ENCODE measurements around the gene RBM47. TPM values are rescaled to one million over a fixed set of nuclear protein-coding genes. Genes with fewer than 3 reads are reported as not detected.
"Not testable (repeated sequence)": the region's sequence is repeated elsewhere in the genome, so short reads cannot be mapped to it uniquely, and the experiment has no call there.

Gene RBM47
- total and polyA plus RNA-seq, 9 of the 15 experiments (the other 6 are each of a cell fraction or from before 2014, with no cell fraction given) = 1.4 to 6.4 (median 3.3) TPM

- DNase-seq (ENCODE audit: extremely low read depth in 1 of 4, low spot score in 3 of 4) (no peak), ATAC-seq (no peak), FAIRE-seq (no peak)
- no peak overlapping the region for H3K4me2 ChIP-seq (ENCODE audit: insufficient read depth, low read length)
- WGBS (ENCODE audit: insufficient coverage, low coverage, missing lambda C conversion rate) = 0% methylated on average over 3 of the region's 6 CpGs
- TF ChIP-seq FOXA1 (IDR thresholded peaks at IDR 0.05; ENCODE audit: borderline replicate concordance) (no peak), MXD1 (CRISPR knock-in tag; IDR thresholded peaks at IDR 0.05; ENCODE audit: borderline replicate concordance, poor library complexity, severe bottlenecking) (no peak), SOX6 (IDR thresholded peaks at IDR 0.05) (no peak)
- BruUV-seq (replicated peaks) = no TSS peak
- H4K20me1 ChIP-seq (replicated peaks; ENCODE audit: control insufficient read depth, insufficient read depth, low read length) = no peaks in the 10 kb centered on the region
- no peaks in the 10 kb centered on the region for H3K79me2 ChIP-seq (ENCODE audit: control insufficient read depth, insufficient read depth, low read length)
- H2AFZ ChIP-seq (ENCODE audit: low read depth, low read length) = no peak overlapping the region
- no peak overlapping the region for H3K27ac ChIP-seq (ENCODE audit: extremely low read depth, low read depth, low read length)
- POLR2A ChIA-PET = interaction anchor here (0.5 to 1.5 kb wide), 3 partner anchors 11 to 255 kb away, joined by 3 read pairs; no protein-coding TSS in a partner anchor
- H3K36me3 ChIP-seq (ENCODE audit: control insufficient read depth, insufficient read depth, low read length) = no peaks in the 10 kb centered on the region
- H3K27me3 ChIP-seq (ENCODE audit: control insufficient read depth in 2 of 2, insufficient read depth in 2 of 2, low read length in 2 of 2) = peaks cover 32 to 35% of the 10 kb centered on the region in 2 experiments; a peak in 4 of 5 replicates
- H3K9me1 ChIP-seq (ENCODE audit: control insufficient read depth, insufficient read depth, low read length) = no peaks in the 10 kb centered on the region
- intact Hi-C loops (cut with micrococcal nuclease) (no loop called here), in situ Hi-C loops (cut with MboI) (no loop called here)
- no peak overlapping the region for H3K4me3 ChIP-seq
- H3K4me1 ChIP-seq (replicated peaks in 1 of 2; ENCODE audit: control insufficient read depth in 2 of 2, insufficient read depth in 2 of 2, low read length in 2 of 2) = no peaks in the 10 kb centered on the region
- CTCF ChIA-PET (ENCODE audit: low intra/inter-chr PET ratio) = no interaction called here
- H3K9me3 ChIP-seq (replicated peaks; ENCODE audit: control insufficient read depth, insufficient read depth, low read depth, low read length) = no peaks in the 10 kb centered on the region
- H3K9ac ChIP-seq (ENCODE audit: insufficient read depth in 1 of 2, low read depth in 2 of 2, low read length in 2 of 2) = no peak overlapping the region
These were observed 235.4 kb downstream of the RBM47 start for GRCh38 chr4:40394236-40394635.

- H3K36me3 ChIP-seq (ENCODE audit: control insufficient read depth, insufficient read depth, low read length); CTCF ChIA-PET (ENCODE audit: low intra/inter-chr PET ratio); FAIRE-seq; H3K4me2 ChIP-seq (ENCODE audit: insufficient read depth, low read length); H3K9me1 ChIP-seq (ENCODE audit: control insufficient read depth, insufficient read depth, low read length); H3K27ac ChIP-seq (ENCODE audit: extremely low read depth, low read depth, low read length); H3K9ac ChIP-seq (ENCODE audit: insufficient read depth in 1 of 2, low read depth in 2 of 2, low read length in 2 of 2); H4K20me1 ChIP-seq (replicated peaks; ENCODE audit: control insufficient read depth, insufficient read depth, low read length); BruUV-seq (replicated peaks); H3K79me2 ChIP-seq (ENCODE audit: control insufficient read depth, insufficient read depth, low read length); intact Hi-C loops (cut with micrococcal nuclease); H3K9me3 ChIP-seq (replicated peaks; ENCODE audit: control insufficient read depth, insufficient read depth, low read depth, low read length); DNase-seq (ENCODE audit: extremely low read depth in 1 of 4, low spot score in 3 of 4); POLR2A ChIA-PET; H3K4me1 ChIP-seq (replicated peaks in 1 of 2; ENCODE audit: control insufficient read depth in 2 of 2, insufficient read depth in 2 of 2, low read length in 2 of 2); H2AFZ ChIP-seq (ENCODE audit: low read depth, low read length); H3K4me3 ChIP-seq; ATAC-seq; in situ Hi-C loops (cut with MboI): not testable (repeated sequence)
- 4% methylated on average over 9 of the region's 9 CpGs for WGBS (ENCODE audit: insufficient coverage, low coverage, missing lambda C conversion rate)
- peaks cover 31 to 38% of the 10 kb centered on the region in 2 experiments; a peak in 4 of 5 replicates for H3K27me3 ChIP-seq (ENCODE audit: control insufficient read depth in 2 of 2, insufficient read depth in 2 of 2, low read length in 2 of 2)
These were observed 237.4 kb downstream of the RBM47 start for GRCh38 chr4:40392241-40392640.
